HFFc6 (cell line): ENCODE data around the gene RGS12. TPM values are rescaled to one million over a fixed set of nuclear protein-coding genes. Genes with fewer than 3 reads are reported as not detected.

Source experiments
- DNase-seq: peaks from one replicate; pipeline ENCODE4 v3.0.0-alpha.2; 2018
- H3K27ac Mint-ChIP-seq: 2 replicates; pipeline ENCODE4 v1.8.0; 2020; ENCODE audit warnings: mild to moderate bottlenecking, mixed read lengths
- H3K27me3 Mint-ChIP-seq: 2 replicates; pipeline ENCODE4 v1.8.0; 2021; ENCODE audit warnings: mild to moderate bottlenecking, moderate library complexity, mixed read lengths; ENCODE audit not compliant: insufficient read depth
- H3K36me3 Mint-ChIP-seq: 2 replicates; pipeline ENCODE4 v1.8.0; 2021; ENCODE audit warnings: low read depth, mixed read lengths
- H3K4me1 Mint-ChIP-seq: 2 replicates; pipeline ENCODE4 v1.8.0; 2020; ENCODE audit warnings: low read depth, mixed read lengths
- H3K4me3 Mint-ChIP-seq: 2 replicates; pipeline ENCODE4 v1.8.0; 2020; ENCODE audit warnings: mild to moderate bottlenecking, moderate library complexity, mixed read lengths
- H3K9me3 Mint-ChIP-seq: 2 replicates; pipeline ENCODE4 v1.8.0; 2020; ENCODE audit warnings: mild to moderate bottlenecking, mixed read lengths
- CTCF ChIP-seq: fragments of 200-600 bp; sonication (generic); IDR thresholded peaks from 2 replicates; pipeline ENCODE4 v1.5.0; 2021; ENCODE audit warnings: antibody characterized with exemption, mild to moderate bottlenecking
- total RNA-seq, 6 experiments: library from RNA; stranded (reverse); fragmentation: NEBNext Ultra II Directional; extraction: Animal tissue kit (Norgen Biotek cat#: 25700); gene quantifications; 2 replicates in 1 of 6; 3 replicates in 5 of 6; pipeline ENCODE4 v1.2.3, GENCODE V29; 2021

RGS12 gene
- total RNA-seq, 6 experiments from 2014 or later = 8.5 to 15.2 (median 12.1) TPM

GRCh38 chr4:3329887-3330286 lies 37.1 kb downstream of the RGS12 start:
- DNase-seq = no peak
- no peak overlapping the region for H3K4me3 Mint-ChIP-seq
- no peaks in the 10 kb centered on the region for H3K4me1 Mint-ChIP-seq
- no peaks in the 10 kb centered on the region for H3K36me3 Mint-ChIP-seq
- H3K27ac Mint-ChIP-seq = no peak overlapping the region
- no peaks in the 10 kb centered on the region for H3K9me3 Mint-ChIP-seq
- no peak for TF ChIP-seq CTCF
- no peaks in the 10 kb centered on the region for H3K27me3 Mint-ChIP-seq

- Mint-ChIP-seq H3K27me3 (no peaks in the 10 kb centered on the region), H3K9me3 (no peaks in the 10 kb centered on the region), H3K4me1 (no peaks in the 10 kb centered on the region), H3K36me3 (no peaks in the 10 kb centered on the region), H3K4me3 (no peak overlapping the region), H3K27ac (no peak overlapping the region)
- DNase-seq = no peak
- no peak for TF ChIP-seq CTCF
Observed at GRCh38 chr4:3330707-3331106, 37.9 kb downstream of the RGS12 start.

DNA sequence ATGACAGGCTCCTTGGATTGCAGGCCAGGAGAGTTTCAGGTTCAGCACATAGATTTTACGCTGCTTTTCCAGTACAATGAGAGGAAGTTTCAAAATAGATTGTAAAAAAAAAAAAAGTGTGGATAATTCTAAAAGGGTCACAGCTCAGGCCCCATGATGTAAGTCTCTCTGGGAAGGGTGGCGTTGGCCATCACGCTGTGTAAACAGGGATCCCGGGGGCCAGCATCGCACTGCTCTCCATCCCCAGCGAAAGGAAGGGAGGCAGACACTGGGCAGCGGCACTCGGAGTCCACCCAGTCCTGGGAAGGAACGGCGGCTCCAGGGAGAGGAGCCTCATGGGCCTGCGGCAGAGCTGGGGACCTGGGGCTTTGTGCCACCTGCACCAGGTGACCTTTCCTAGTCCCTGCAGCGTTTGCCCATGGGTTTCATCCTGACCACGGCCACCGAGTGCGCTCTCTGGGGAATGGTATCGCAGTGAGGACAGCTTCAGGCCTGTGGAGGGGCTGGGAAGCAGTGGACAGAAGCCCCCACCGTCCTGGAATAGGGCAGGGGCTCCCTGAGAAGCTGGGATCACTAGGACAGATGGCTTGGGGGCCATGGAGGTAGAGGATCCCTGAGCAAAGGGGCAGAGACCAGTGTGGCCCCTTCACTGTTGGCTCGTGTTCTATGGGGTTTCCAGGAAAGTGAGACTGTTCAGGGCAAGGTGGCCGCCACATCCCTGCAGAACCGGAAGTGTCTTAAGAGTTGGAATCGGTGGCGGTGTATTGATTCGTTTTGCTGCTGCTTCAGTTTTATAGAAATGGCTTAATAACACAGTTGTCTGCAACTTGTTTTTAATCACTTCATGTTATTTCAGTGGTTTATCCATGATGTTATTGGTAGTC lies 38.9 kb downstream of the RGS12 start:
- no peaks in the 10 kb centered on the region for H3K9me3 Mint-ChIP-seq
- no peak overlapping the region for H3K4me3 Mint-ChIP-seq
- H3K4me1 Mint-ChIP-seq = no peaks in the 10 kb centered on the region
- TF ChIP-seq CTCF = no peak
- H3K27ac Mint-ChIP-seq = no peak overlapping the region
- peaks cover under 1% of the 10 kb centered on the region for H3K36me3 Mint-ChIP-seq
- no peaks in the 10 kb centered on the region for H3K27me3 Mint-ChIP-seq
- DNase-seq = no peak

DNA sequence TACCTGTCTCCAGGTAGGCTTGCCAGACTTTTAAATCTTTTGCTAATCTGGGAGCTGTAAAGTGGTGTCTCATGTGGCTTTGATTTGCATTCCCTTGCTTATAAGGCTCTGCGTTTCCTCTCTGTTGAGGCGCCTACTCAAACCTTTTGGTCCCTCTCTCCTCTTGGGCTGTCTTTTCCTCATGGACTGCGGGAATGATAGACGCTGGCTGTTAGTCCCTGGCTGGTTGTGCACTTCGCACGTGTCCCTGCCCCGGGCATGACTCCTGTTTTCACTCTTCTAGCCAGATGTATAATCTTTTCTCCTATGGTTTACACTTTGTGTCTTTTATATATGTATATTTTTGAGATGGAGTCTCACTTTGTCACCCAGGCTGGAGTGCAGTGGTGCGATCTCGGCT lies 39.7 kb downstream of the RGS12 start:
- no peak for TF ChIP-seq CTCF
- Mint-ChIP-seq H3K36me3 (peaks cover 8% of the 10 kb centered on the region), H3K9me3 (no peaks in the 10 kb centered on the region), H3K4me3 (no peak overlapping the region), H3K27me3 (no peaks in the 10 kb centered on the region), H3K4me1 (no peaks in the 10 kb centered on the region), H3K27ac (no peak overlapping the region)
- no peak for DNase-seq

DNA sequence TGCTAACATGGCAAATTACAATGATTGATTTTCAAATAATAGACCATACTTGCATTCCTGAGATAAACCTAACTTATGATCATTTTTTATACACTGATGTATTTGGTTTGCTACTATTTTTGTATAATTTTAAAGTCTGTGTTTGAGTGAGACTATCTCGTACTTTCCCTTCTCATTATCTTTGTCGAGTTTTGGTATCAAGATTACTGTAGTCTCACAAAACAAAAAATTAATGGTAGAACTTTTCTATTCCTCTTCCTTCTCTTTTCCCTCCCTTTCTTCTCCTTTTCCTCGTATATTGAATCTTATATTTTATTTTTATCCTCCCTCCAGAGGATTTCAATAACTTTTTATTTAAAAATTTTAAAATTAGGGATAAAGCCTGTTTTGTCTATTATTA lies 41.5 kb downstream of the RGS12 start:
- Mint-ChIP-seq H3K27ac (no peak overlapping the region), H3K9me3 (no peaks in the 10 kb centered on the region), H3K27me3 (no peaks in the 10 kb centered on the region), H3K4me1 (peaks cover 1% of the 10 kb centered on the region), H3K4me3 (no peak overlapping the region), H3K36me3 (peaks cover 10% of the 10 kb centered on the region)
- TF ChIP-seq CTCF = no peak
- no peak for DNase-seq
